ENCODE measurements around the gene STXBP5L. TPM values are rescaled to one million over a fixed set of nuclear protein-coding genes. Genes with fewer than 3 reads are reported as not detected.

The STXBP5L gene
- total RNA-seq, 2 experiments from 2014 or later = 2.7 to 10.5 TPM

GRCh38 chr3:121399820-121400219 is 491.8 kb downstream of the STXBP5L start:
- DNase-seq (ENCODE audit: low spot score) = no peak
- no peaks in the 10 kb centered on the region for H4K20me1 ChIP-seq (ENCODE audit: insufficient read depth, low read length)
- H3K36me3 ChIP-seq (ENCODE audit: insufficient read depth, low read length) = no peaks in the 10 kb centered on the region
- BruUV-seq (replicated peaks) = no TSS peak
- no peak overlapping the region for H3K4me2 ChIP-seq (ENCODE audit: low read length)
- no peaks in the 10 kb centered on the region for H3K9me2 ChIP-seq (ENCODE audit: insufficient read depth, low read length)
- H3K9me3 ChIP-seq (ENCODE audit: low read length) = no peaks in the 10 kb centered on the region
- H3K79me2 ChIP-seq (ENCODE audit: insufficient read depth, low read depth, low read length) = no peaks in the 10 kb centered on the region
- CTCF ChIA-PET (ENCODE audit: unreplicated experiment) = no interaction called here
- no peak overlapping the region for H2AFZ ChIP-seq (ENCODE audit: low read length)
- no peak for TF ChIP-seq CTCF (conservative IDR thresholded peaks at IDR 0.05; ENCODE audit: low read length)
- no peak for TF ChIP-seq EZH2phosphoT487 (IDR thresholded peaks at IDR 0.05; ENCODE audit: borderline replicate concordance, low read depth, low read length)
- intact Hi-C loops (cut with micrococcal nuclease; ENCODE audit: unreplicated experiment) = no loop called here
- H3K27ac ChIP-seq (ENCODE audit: low read depth, low read length, poor library complexity, severe bottlenecking) = no peak overlapping the region
- H3K4me1 ChIP-seq (ENCODE audit: insufficient read depth, low read length, poor library complexity, severe bottlenecking) = no peaks in the 10 kb centered on the region
- POLR2A ChIA-PET = no interaction called here
- H3K4me3 ChIP-seq (ENCODE audit: low read depth, low read length, poor library complexity, severe bottlenecking) = no peak overlapping the region

- Histone ChIP-seq H3K36me3 (ENCODE audit: insufficient read depth, low read length) (no peaks in the 10 kb centered on the region), H3K4me3 (ENCODE audit: low read depth, low read length, poor library complexity, severe bottlenecking) (no peak overlapping the region), H3K79me2 (ENCODE audit: insufficient read depth, low read depth, low read length) (no peaks in the 10 kb centered on the region), H3K9me3 (ENCODE audit: low read length) (no peaks in the 10 kb centered on the region), H3K4me2 (ENCODE audit: low read length) (no peak overlapping the region), H3K4me1 (ENCODE audit: insufficient read depth, low read length, poor library complexity, severe bottlenecking) (no peaks in the 10 kb centered on the region), H4K20me1 (ENCODE audit: insufficient read depth, low read length) (no peaks in the 10 kb centered on the region), H3K27ac (ENCODE audit: low read depth, low read length, poor library complexity, severe bottlenecking) (no peak overlapping the region), H3K9me2 (ENCODE audit: insufficient read depth, low read length) (no peaks in the 10 kb centered on the region), H2AFZ (ENCODE audit: low read length) (no peak overlapping the region)
- no peak for DNase-seq (ENCODE audit: low spot score)
- no peak for TF ChIP-seq CTCF (conservative IDR thresholded peaks at IDR 0.05; ENCODE audit: low read length)
- no peak for TF ChIP-seq EZH2phosphoT487 (IDR thresholded peaks at IDR 0.05; ENCODE audit: borderline replicate concordance, low read depth, low read length)
- CTCF ChIA-PET (ENCODE audit: unreplicated experiment) = no interaction called here
- no TSS peak for BruUV-seq (replicated peaks)
- POLR2A ChIA-PET = interaction anchor here (0.7 to 2.7 kb wide), 2 partner anchors 13 to 1149 kb away, joined by 3 to 7 read pairs; no protein-coding TSS in a partner anchor
- intact Hi-C loops (cut with micrococcal nuclease; ENCODE audit: unreplicated experiment) = no loop called here
Measured at GRCh38 chr3:121405631-121406030, 497.6 kb downstream of the STXBP5L start.

GRCh38 chr3:121411523-121411922 is 503.5 kb downstream of the STXBP5L start:
- H2AFZ ChIP-seq (ENCODE audit: low read length) = no peak overlapping the region
- CTCF ChIA-PET (ENCODE audit: unreplicated experiment) = no interaction called here
- no peaks in the 10 kb centered on the region for H3K36me3 ChIP-seq (ENCODE audit: insufficient read depth, low read length)
- H3K27ac ChIP-seq (ENCODE audit: low read depth, low read length, poor library complexity, severe bottlenecking) = no peak overlapping the region
- POLR2A ChIA-PET = interaction anchor here (1.2 kb wide), 1 partner anchor 24 kb away, joined by 3 read pairs; no protein-coding TSS in a partner anchor
- no peak overlapping the region for H3K4me3 ChIP-seq (ENCODE audit: low read depth, low read length, poor library complexity, severe bottlenecking)
- intact Hi-C loops (cut with micrococcal nuclease; ENCODE audit: unreplicated experiment) = no loop called here
- H3K9me3 ChIP-seq (ENCODE audit: low read length) = no peaks in the 10 kb centered on the region
- no peaks in the 10 kb centered on the region for H3K79me2 ChIP-seq (ENCODE audit: insufficient read depth, low read depth, low read length)
- H3K9me2 ChIP-seq (ENCODE audit: insufficient read depth, low read length) = no peaks in the 10 kb centered on the region
- no peaks in the 10 kb centered on the region for H3K4me1 ChIP-seq (ENCODE audit: insufficient read depth, low read length, poor library complexity, severe bottlenecking)
- H3K4me2 ChIP-seq (ENCODE audit: low read length) = no peak overlapping the region
- no TSS peak for BruUV-seq (replicated peaks)
- no peak for DNase-seq (ENCODE audit: low spot score)
- H4K20me1 ChIP-seq (ENCODE audit: insufficient read depth, low read length) = no peaks in the 10 kb centered on the region
- no peak for TF ChIP-seq EZH2phosphoT487 (IDR thresholded peaks at IDR 0.05; ENCODE audit: borderline replicate concordance, low read depth, low read length)

Data from OCI-LY7 (cell line).